GM12878 (cell line): ENCODE measurements around the gene AGRN. TPM values are rescaled to one million over a fixed set of nuclear protein-coding genes. Genes with fewer than 3 reads are reported as not detected.

Experiments used
- ATAC-seq: fragments of 200-7000 bp; cut with Tn5 transposase; 3 replicates; pipeline ENCODE4 v1.9.1; 2020; ENCODE audit warnings: mild to moderate bottlenecking, moderate library complexity
- BruUV-seq: library from RNA; stranded (reverse); fragments of 400-500 nt; replicated peaks from 2 replicates; lab custom pipeline; 2021; lab: Mats Ljungman, UMichigan
- CTCF ChIA-PET: fragments of 300-600 bp; sonication (Branson Sonifier 250); formaldehyde crosslinking; extraction: SDS; loops from one replicate; lab custom pipeline; 2021; ENCODE audit warnings: inconsistent platforms; lab: Yijun Ruan, JAX
- POLR2A ChIA-PET: fragments of 350-600 bp; formaldehyde crosslinking; extraction: SDS; loops from one replicate; lab custom pipeline; 2021; ENCODE audit warnings: inconsistent platforms; lab: Charles Lee
- RAD21 ChIA-PET: fragments of 300-600 bp; sonication (Branson Sonifier 250); formaldehyde crosslinking; loops from one replicate; lab custom pipeline; 2023; ENCODE audit warnings: antibody characterized with exemption; ENCODE audit not compliant: unreplicated experiment; lab: Charles Lee
- SMC1A ChIA-PET: fragments of 300-600 bp; sonication (Branson Sonifier 250); formaldehyde crosslinking; loops from one replicate; lab custom pipeline; 2023; ENCODE audit not compliant: unreplicated experiment, uncharacterized antibody; lab: Charles Lee
- DNase-seq: peaks from one replicate; pipeline ENCODE4 v3.0.0-alpha.2; 2011; ENCODE audit warnings: low read depth, low spot score
- FAIRE-seq: peaks from 3 replicates; lab custom pipeline; 2011; peaks lifted over from hg19 to GRCh38; lab: Jason Lieb, UNC
- H2AFZ ChIP-seq: 2 replicates; pipeline ENCODE4 v1.6.0; 2011; ENCODE audit warnings: low read depth, low read length, control low read depth; ENCODE audit not compliant: control insufficient read depth
- H3K27ac ChIP-seq: 2 replicates; pipeline ENCODE4 v1.5.1; 2011; ENCODE audit warnings: control low read depth; ENCODE audit not compliant: control insufficient read depth, insufficient read depth
- H3K27me3 ChIP-seq, 2 experiments: replicated peaks in 1 of 2; 2 replicates each; pipeline versions ENCODE4 v1.6.0 to v1.6.1; 2011; ENCODE audit warnings: low read length in 1 of 2; ENCODE audit not compliant: control insufficient read depth in 2 of 2, insufficient read depth in 2 of 2
- H3K36me3 ChIP-seq, 2 experiments: 2 replicates each; pipeline ENCODE4 v1.5.1; 2011; ENCODE audit warnings: low read length in 1 of 2; ENCODE audit not compliant: control insufficient read depth in 2 of 2, insufficient read depth in 2 of 2
- H3K4me1 ChIP-seq: 2 replicates; pipeline ENCODE4 v1.6.1; 2011; ENCODE audit warnings: mild to moderate bottlenecking, low read length, moderate library complexity, mixed read lengths; ENCODE audit not compliant: control insufficient read depth, insufficient read depth
- H3K4me2 ChIP-seq: 2 replicates; pipeline ENCODE4 v1.6.0; 2011; ENCODE audit warnings: control low read depth; ENCODE audit not compliant: control insufficient read depth, insufficient read depth
- H3K4me3 ChIP-seq: fragments of 200-600 bp; sonication (generic); 2 replicates; pipeline ENCODE4 v1.5.1; 2016
- H3K79me2 ChIP-seq: 2 replicates; pipeline ENCODE4 v1.6.0; 2011; ENCODE audit warnings: low read length; ENCODE audit not compliant: control insufficient read depth, insufficient read depth
- H3K9ac ChIP-seq: 2 replicates; pipeline ENCODE4 v1.8.0; 2011; ENCODE audit warnings: low read length, control low read depth, mixed read lengths; ENCODE audit not compliant: control insufficient read depth, insufficient read depth
- H3K9me3 ChIP-seq: replicated peaks from 3 replicates; pipeline ENCODE4 v1.5.1; 2011; ENCODE audit warnings: mild to moderate bottlenecking, low read length; ENCODE audit not compliant: control insufficient read depth, insufficient read depth
- H4K20me1 ChIP-seq: 2 replicates; pipeline ENCODE4 v1.6.0; 2011; ENCODE audit not compliant: control insufficient read depth, insufficient read depth
- BCL11A ChIP-seq: IDR thresholded peaks from 2 replicates; pipeline ENCODE4 v1.6.1; 2011; ENCODE audit warnings: low read depth, low read length
- BRCA1 ChIP-seq: IDR thresholded peaks from 2 replicates; pipeline ENCODE4 v1.6.1; 2011; ENCODE audit warnings: low read depth, low read length, improper control_type of control experiment
- CBFB ChIP-seq: IDR thresholded peaks from 2 replicates; pipeline ENCODE4 v1.6.1; 2016; ENCODE audit warnings: antibody characterized with exemption, low read depth
- ESRRA ChIP-seq: IDR thresholded peaks from 2 replicates; pipeline ENCODE4 v1.6.1; 2012; ENCODE audit warnings: mild to moderate bottlenecking, low read length, improper control_type of control experiment
- MXI1 ChIP-seq: fragments of 150-350 bp; IDR thresholded peaks from 2 replicates; pipeline ENCODE4 v1.6.1; 2011; ENCODE audit warnings: low read depth, mild to moderate bottlenecking, inconsistent platforms, low read length, improper control_type of control experiment
- NFYB ChIP-seq: IDR thresholded peaks from 2 replicates; pipeline ENCODE4 v1.6.1; 2011; ENCODE audit warnings: low read depth, mild to moderate bottlenecking, low read length, improper control_type of control experiment, moderate library complexity; ENCODE audit not compliant: insufficient read depth
- PAX5 ChIP-seq: IDR thresholded peaks from 2 replicates; pipeline ENCODE4 v1.6.1; 2011; ENCODE audit warnings: low read depth, low read length, borderline replicate concordance
- PML ChIP-seq: IDR thresholded peaks from 2 replicates; pipeline ENCODE4 v1.6.1; 2012; ENCODE audit warnings: low read length, inconsistent platforms
- POLR2A ChIP-seq: IDR thresholded peaks from 2 replicates; pipeline ENCODE4 v1.6.1; 2011; ENCODE audit warnings: low read depth, mild to moderate bottlenecking, low read length
- RAD21 ChIP-seq: IDR thresholded peaks from 2 replicates; pipeline ENCODE4 v1.6.1; 2011; ENCODE audit warnings: mild to moderate bottlenecking, low read depth, low read length, moderate library complexity; ENCODE audit not compliant: insufficient read depth
- ZBED1 ChIP-seq: IDR thresholded peaks from 2 replicates; pipeline ENCODE4 v1.6.1; 2016; ENCODE audit warnings: borderline replicate concordance
- WGBS: methylation state at CpG from one replicate; pipeline ENCODE4 v1.1.6; 2016; ENCODE audit warnings: low lambda C conversion rate; ENCODE audit not compliant: insufficient replicate concordance, insufficient coverage; ENCODE audit errors: missing lambda C conversion rate; 5-methylcytosine and 5-hydroxymethylcytosine counted together
- in situ Hi-C: fragments of 300-500 bp; cut with MboI; formaldehyde crosslinking; loops from 9 replicates; pipeline ENCODE4 v1.14.3; 2018; ENCODE audit warnings: mixed read lengths
- intact Hi-C: fragments of 100-400 bp; cut with micrococcal nuclease; formaldehyde crosslinking; loops from one replicate; pipeline ENCODE4 v1.14.2; 2022; ENCODE audit not compliant: unreplicated experiment
- polyA plus RNA-seq, 11 experiments: library from polyadenylated mRNA; depleted of rRNA in 4 of 11; unstranded in 6 of 11; stranded (reverse) in 5 of 11; fragments of >200 nt; fragmentation: Nextera tagmentation in 4 of 11; fragmentation: Illumina TruSeq in 1 of 11; extraction: Ambion mirVana in 4 of 11; extraction: Trizol in 1 of 11; gene quantifications; 1 replicate in 1 of 11; 2 replicates in 10 of 11; pipeline versions ENCODE4 v1.2.1 to v1.2.3, GENCODE V29; 2011 to 2016; ENCODE audit warnings: inconsistent platforms in 2 of 11, missing spikeins in 2 of 11, low read depth in 1 of 11
- total RNA-seq, 4 experiments: library from RNA; depleted of rRNA in 3 of 4; stranded (reverse); fragments of >200 nt in 3 of 4; fragmentation: Illumina TruSeq in 1 of 4; extraction: Trizol in 1 of 4; gene quantifications; 2 replicates each; pipeline versions ENCODE4 v1.2.1 to v1.2.3, GENCODE V29; 2013 to 2021
- TF ChIP-seq, protein P1 (sequence below): fragments of 450-650 bp; IDR thresholded peaks from 2 replicates; pipeline ENCODE4 v1.6.1; 2017; ENCODE audit warnings: low read depth, mild to moderate bottlenecking, moderate library complexity
- TF ChIP-seq, protein P2 (sequence below): fragments of 450-650 bp; IDR thresholded peaks from 2 replicates; pipeline ENCODE4 v1.6.1; 2014; ENCODE audit warnings: mild to moderate bottlenecking
- TF ChIP-seq, protein P3 (sequence below): IDR thresholded peaks from 2 replicates; pipeline ENCODE4 v1.6.1; 2011; ENCODE audit warnings: low read depth, mild to moderate bottlenecking, low read length, moderate library complexity, borderline replicate concordance; ENCODE audit errors: extremely low read depth

AGRN gene
- total and polyA plus RNA-seq, 10 of the 15 experiments (the other 5 are each of a cell fraction or from before 2014, with no cell fraction given) = 0.02 to 41.8 (median 4.1) TPM

DNA sequence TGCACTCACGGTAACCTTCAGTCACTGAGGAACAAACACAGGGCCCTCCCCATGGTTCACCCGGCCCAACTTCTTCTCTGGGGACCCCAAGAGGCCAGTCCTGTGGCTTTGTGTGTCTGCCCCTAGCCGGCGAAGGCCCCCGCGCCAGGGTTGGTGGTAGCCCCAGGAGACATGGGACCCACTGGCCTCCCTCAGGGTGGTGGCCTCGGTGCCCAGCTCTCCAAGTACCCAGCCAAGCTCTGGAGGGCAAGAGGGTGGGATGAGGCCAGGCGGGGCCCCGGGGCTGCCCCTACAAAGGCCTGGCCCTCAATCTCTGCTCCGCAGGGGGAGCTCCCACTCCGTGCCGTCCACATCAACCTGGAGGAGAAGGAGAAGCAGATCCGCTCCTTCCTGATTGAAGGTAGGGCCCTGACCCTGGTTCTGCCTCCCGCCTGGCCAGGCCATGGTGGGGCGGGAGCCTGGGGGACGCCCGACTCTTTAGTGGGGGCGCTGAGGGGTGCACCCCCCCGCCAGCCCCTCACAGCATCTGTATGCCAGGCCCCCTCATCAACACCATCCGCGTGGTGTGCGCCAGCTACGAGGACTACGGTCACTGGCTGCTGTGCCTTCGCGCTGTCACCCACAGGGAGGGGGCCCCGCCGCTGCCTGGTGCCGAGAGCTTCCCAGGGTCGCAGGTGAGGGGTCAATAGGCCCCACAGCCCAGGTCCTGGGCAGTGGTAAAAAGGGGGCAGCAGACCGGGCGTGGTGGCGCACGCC lies 48.0 kb upstream of the AGRN start:
- Histone ChIP-seq H3K36me3 (no peaks in the 10 kb centered on the region), H3K9ac (no peak overlapping the region), H3K79me2 (no peaks in the 10 kb centered on the region), H3K27ac (no peak overlapping the region), H3K4me3 (no peak overlapping the region), H2AFZ (no peak overlapping the region), H3K4me1 (no peaks in the 10 kb centered on the region), H4K20me1 (no peaks in the 10 kb centered on the region), H3K27me3 (no peaks in the 10 kb centered on the region), H3K4me2 (no peak overlapping the region), H3K9me3 (no peaks in the 10 kb centered on the region)
- no peak for TF ChIP-seq BCL11A
- TF ChIP-seq NFYB = no peak
- no peak for TF ChIP-seq PML
- no peak for TF ChIP-seq PAX5
- TF ChIP-seq, protein P1, sequence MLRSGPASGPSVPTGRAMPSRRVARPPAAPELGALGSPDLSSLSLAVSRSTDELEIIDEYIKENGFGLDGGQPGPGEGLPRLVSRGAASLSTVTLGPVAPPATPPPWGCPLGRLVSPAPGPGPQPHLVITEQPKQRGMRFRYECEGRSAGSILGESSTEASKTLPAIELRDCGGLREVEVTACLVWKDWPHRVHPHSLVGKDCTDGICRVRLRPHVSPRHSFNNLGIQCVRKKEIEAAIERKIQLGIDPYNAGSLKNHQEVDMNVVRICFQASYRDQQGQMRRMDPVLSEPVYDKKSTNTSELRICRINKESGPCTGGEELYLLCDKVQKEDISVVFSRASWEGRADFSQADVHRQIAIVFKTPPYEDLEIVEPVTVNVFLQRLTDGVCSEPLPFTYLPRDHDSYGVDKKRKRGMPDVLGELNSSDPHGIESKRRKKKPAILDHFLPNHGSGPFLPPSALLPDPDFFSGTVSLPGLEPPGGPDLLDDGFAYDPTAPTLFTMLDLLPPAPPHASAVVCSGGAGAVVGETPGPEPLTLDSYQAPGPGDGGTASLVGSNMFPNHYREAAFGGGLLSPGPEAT = no peak
- TF ChIP-seq RAD21 = no peak
- TF ChIP-seq BRCA1 = no peak
- TF ChIP-seq, protein P2, sequence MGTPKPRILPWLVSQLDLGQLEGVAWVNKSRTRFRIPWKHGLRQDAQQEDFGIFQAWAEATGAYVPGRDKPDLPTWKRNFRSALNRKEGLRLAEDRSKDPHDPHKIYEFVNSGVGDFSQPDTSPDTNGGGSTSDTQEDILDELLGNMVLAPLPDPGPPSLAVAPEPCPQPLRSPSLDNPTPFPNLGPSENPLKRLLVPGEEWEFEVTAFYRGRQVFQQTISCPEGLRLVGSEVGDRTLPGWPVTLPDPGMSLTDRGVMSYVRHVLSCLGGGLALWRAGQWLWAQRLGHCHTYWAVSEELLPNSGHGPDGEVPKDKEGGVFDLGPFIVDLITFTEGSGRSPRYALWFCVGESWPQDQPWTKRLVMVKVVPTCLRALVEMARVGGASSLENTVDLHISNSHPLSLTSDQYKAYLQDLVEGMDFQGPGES = no peak
- TF ChIP-seq, protein P3, sequence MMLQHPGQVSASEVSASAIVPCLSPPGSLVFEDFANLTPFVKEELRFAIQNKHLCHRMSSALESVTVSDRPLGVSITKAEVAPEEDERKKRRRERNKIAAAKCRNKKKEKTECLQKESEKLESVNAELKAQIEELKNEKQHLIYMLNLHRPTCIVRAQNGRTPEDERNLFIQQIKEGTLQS = no peak
- no peak for TF ChIP-seq CBFB
- TF ChIP-seq ZBED1 = no peak
- no peak for TF ChIP-seq MXI1
- no peak for TF ChIP-seq POLR2A
- TF ChIP-seq ESRRA = no peak
- DNase-seq = no peak
- ChIA-PET POLR2A (no interaction called here), SMC1A (no interaction called here), RAD21 (no interaction called here), CTCF (interaction anchor here (1.3 kb wide), 1 partner anchor 92 kb away, joined by 3 read pairs; no protein-coding TSS in a partner anchor)
- WGBS = 63% methylated on average over 29 of the region's 34 CpGs
- in situ Hi-C loops = no loop called here
- no peak for ATAC-seq
- intact Hi-C loops = no loop called here
- FAIRE-seq = no peak
- BruUV-seq = no TSS peak
